Activated T-cell treated with anti-CD3 and anti-CD28 coated beads, Interleukin-2, amount 50 U/mL, for 48 hours (primary cell): Measurements from ENCODE around the gene CMC2.

Source experiments
- DNase-seq, 2 experiments: peaks; one replicate each; pipeline ENCODE4 v3.0.0-alpha.2; 2020

CMC2 gene

DNA sequence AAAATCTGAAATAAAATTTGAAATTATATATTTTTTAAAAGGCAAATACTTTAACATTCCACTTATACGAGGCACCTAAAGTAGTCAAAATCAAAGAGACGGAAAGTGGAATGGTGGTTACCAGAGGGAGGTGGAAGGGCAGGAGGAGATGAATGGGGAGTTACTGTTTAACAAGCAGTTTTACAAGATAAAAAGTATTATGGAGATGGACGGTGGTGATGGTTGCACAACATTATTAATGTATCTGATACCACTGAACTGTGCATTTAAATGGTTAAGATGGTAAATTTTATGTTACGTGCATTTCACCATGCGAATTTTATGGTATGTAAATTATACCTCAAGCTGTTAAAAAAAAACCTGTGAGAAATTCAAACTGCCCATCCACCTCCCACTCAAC, 5.4 kb downstream of the CMC2 start:
- DNase-seq = no peak

DNA sequence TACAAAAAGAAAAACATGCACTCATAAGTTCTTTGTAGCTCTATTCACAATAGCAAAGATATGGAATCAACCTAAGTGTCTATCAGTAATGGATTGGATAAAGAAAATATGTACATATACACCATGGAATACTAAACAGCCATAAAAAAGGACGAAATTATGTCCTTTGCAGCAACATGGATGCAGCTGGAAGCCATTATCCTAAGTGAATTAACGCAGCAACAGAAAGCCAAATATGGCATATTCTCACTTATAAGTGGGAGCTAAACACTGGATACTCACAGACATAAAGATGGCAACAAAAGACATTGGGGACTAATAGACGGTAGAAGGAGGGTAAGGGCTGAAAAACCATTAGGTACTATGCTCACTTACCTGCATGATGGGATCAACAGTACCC, 5.8 kb downstream of the CMC2 start:
- no peak for DNase-seq

DNA sequence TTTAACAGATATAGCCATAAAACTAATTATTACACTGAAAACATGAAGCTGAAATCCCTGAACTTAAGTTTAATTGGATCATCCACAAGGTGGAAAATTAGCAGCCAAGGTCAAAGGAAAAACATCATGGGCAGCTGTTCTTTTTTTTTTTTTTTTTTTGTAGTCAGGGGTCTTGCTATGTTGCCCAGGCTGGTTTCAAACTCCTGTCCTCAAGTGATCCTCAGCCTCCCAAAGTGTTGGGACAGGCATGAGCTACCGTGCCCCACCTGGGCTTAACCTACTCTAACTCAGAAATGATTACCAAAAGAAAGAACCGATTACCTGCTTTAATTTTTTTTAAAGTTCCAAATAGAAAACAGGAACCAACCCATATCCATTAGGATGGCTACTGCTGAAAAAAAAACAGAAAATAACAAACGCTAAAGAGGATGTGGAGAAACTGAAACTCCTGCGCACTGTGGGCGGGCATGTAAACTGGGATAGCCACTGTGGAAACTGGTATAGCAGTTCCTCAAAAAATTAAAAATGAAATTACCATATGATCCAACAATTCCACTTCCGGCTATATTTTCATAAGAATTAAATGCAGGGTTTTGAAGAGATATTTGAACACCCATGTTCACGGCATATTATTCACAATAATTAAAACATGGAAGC, 8.6 kb downstream of the CMC2 start:
- no peak for DNase-seq

DNA sequence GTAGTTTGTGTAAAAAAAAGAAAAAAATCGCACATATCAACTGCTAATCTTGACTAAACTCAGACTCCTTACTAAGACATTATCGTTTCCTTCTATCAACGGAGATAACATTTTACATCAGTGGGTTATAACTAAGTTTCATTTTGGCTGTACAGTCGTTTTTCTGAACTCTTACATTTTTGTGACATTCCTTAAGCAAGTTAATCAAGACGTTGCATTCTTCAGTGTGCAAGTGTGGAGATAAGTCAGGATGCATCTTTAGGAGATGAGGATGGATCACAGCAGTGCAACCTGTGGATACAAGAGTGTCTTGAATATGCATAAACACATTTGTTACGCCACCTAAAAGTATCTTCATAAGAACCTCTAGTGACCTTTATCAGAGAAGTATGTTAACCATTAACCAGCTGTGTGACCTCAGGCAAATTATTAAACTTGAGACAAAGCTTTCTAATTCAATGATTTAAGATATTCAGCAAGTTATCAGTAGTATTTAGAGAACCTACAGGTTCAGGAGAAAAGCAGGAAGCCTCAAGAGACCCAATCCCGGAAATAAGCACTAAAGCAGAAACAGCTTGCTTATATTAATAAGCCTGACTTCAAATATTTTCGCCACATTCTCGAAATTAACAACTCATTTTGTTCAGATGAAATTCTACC, 9.4 kb downstream of the CMC2 start:
- DNase-seq = no peak

DNA sequence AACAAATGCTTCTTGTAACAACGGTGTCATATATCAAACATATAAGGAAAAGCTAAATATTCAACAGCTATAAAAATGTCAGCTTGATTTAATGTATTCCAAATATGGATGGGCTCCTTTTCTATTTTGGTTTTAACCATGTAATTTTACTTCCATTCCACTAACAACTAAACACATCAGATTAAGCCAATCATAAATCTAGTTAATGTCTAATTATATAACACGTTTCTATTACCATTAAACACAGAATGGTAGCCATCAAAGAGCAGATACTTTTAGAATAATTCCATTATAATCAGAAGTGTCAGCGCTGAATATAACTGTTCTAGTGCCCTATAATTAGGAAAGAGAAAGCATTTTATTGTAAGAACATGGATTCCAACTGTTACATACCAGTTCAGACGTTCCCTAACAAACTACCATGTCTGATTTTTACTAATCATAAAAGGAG, 10.0 kb downstream of the CMC2 start:
- DNase-seq = no peak

DNA sequence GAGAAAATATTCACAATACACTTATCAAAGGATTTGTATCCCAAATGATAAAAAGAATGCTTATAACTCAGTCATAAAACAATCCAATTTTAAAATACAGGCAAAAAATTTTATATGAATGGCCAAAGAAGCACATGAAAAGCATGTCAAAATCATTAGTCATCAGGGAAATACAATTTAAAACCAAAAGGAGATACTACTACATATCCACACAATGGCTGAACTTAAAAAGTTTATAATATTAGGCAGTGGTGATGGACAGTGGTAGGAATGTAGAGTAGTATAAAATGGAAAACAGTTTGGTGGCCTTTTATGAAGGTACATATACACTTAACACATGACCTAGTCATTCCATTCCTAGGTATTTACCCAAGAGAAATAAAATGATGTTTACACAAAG, 12.2 kb downstream of the CMC2 start:
- DNase-seq = no peak

DNA sequence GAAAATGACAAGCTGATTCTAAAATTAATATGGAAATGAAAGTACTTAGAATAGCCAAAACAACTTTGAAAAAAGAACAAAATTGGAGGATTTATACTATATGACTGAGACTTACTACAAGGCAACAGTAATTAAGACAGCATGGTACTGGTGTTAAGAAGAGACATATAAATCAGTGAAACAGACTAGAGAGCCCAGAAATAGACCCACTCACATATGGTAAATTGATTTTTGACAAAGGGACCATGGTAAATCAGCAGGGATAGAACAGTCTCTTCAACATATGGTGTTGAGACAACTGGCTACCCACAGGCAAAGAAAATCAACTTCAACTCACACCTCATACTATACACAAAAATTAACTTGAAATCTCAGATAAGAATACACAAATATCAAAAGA, 12.9 kb downstream of the CMC2 start:
- DNase-seq = no peak

DNA sequence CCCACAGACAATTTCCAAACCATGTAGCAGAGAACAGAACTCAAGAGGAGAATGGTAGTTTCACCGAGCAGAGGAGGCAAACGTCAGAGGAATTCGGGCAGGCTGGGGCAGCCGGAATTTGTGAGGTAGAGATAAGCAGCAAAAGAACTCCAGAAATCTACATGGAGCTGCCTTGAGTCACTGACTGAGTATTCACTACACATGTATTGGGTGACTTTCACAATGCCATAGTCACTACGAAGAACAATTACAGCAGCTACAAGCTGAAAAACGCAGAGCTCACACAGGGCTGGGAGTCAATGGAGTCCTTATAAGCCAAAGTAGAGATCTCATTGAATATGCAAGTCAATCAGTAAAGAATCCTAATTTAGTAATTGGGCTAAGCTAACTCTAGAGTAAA, 13.4 kb downstream of the CMC2 start:
- no peak for DNase-seq

DNA sequence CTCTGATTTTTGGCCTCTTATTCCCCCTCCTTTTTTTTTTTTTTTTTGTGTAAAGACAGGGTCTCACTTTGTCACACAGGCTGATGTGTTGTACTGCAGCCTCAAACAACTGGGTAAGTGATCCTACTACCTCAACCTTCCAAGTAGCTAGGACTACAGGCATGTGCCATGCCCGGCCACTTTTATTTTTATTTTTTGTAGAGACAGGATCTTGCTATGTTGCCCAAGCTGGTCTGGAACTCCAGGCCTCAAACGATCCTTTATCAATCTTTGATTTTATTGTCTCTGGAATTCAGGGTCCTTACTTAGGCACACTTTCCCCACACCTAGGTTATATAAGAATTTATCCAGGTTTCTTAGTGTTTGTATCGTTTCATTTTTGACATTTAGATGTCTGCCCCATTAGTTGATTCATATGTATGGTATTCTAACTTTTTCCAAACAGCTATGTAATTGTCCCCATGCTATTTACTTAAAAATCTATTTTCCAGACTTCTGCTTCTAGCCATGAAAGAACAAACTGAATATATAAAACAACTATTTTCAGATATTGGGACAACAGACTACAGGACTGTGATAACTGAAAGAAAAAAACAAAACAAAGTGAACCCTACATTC, 13.9 kb downstream of the CMC2 start:
- DNase-seq = no peak

DNA sequence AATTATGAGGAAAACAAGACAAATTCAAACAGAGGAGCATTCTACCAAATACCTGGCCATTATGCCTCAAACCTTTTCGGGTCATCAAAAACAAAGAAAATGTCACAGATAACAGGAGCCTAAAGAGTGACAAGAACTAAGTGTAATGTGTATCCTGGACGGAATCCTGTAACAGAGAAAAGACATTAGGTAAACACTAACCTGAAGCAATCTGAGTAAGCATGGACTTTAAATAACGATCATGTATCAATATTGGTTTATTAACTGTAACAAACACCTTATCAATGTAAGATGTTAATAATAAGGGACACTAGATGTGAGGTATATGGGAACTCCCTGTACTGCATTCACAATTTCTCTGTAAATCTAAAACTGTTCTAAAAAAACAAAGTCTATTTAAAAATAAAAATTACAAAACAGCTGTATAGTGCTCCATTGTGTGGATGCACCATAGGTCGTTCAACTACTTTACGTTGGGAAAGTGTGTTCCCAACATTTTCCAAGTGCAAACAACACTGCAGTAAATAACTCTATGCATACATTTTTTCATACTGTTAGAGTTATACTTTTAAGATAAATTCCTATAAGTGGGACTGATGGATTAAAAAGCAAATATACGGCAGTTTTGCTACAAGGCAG, 14.8 kb downstream of the CMC2 start:
- DNase-seq = no peak

DNA sequence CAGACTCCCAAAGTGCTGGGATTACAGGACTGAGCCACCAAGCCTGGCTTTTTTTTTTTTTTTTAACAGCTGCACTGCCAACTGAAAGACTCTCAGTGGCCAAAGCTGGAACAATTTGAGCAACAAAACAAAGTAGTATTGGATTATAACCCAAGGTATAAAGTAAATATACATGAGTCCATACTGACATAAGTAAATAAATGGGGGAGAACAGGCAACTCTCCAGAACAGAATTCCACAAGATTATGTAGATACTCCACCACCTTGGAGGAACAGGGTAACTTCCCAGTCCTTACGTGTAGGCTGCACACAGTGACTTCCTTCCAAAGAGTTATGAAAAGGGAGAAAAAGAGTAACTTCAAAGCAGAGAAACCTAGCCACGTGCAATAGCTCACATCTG, 15.7 kb downstream of the CMC2 start:
- DNase-seq = no peak

DNA sequence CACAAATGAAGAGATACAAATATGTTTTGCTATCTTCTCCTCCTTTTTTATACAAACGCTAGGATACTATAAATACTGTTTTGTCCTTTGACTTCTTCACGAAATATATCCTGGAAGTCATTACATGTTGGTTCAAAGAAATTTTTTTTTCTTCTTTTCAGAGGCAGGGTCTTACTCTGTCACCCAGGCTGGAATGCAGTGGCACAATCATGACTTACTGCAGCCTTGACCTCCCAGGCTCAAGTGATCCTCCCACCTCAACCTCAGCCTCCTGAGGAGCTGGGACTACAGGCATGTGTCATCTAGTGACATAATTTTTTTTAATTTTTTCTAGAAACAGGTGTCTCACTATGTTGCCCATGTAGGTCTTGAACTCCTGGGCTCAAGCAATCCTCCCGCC, 16.1 kb downstream of the CMC2 start:
- no peak for DNase-seq

DNA sequence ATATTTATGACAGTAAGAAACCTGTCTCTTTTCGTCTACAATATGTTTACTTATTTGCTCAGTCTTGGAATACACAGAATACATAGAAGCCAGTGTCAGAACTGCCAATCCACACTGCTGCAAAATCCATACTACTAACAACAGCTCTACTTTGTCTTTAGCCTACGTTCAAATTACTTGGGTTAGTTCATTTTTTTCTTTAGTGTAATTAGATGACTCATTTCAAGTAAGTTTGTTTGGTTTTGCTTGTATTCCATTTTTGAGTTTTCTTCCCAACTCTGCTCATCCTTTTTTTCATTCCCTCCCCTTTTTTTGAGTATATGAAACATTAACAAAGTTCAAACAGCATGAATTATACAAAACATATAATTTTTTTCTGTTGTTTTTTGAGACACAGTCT, 16.9 kb downstream of the CMC2 start:
- DNase-seq = no peak

DNA sequence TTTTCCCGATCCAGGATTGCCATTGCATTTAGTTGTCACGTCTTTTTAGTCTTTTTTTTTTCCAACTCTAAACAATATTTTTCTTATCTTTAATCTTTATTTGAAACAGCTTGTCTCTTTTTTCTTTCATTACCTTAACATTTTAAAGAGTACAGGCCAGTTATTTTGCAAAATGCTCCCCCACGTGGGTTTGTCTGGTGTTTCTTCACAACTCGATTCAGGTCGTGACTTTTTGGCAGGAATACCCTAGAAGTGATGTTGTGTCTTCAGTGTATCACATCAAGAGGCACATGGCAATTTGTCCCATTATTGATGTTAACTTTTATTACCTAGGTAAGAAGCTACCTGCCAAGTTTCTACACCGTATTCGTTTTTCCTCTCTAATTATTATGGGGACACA, 17.9 kb downstream of the CMC2 start:
- no peak for DNase-seq

DNA sequence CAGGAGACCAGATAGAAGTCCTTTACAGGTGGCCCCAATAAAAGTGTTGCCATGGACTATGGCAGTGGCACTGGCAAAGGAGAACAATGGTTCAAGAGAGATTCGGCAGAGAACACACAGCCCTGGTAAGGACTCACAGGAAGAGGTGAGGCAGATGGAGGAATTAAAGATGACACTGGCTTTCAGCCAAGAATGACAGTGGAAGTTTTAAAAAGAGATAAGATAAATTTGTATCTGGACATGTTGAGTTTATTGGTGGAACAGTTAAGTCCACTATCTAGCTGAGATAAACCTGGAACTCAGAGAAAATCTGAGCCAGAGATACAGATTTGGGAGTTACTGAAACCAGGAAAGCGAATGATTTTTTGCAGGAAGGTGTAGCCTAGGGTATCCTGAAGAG, 20.1 kb downstream of the CMC2 start:
- DNase-seq = no peak

DNA sequence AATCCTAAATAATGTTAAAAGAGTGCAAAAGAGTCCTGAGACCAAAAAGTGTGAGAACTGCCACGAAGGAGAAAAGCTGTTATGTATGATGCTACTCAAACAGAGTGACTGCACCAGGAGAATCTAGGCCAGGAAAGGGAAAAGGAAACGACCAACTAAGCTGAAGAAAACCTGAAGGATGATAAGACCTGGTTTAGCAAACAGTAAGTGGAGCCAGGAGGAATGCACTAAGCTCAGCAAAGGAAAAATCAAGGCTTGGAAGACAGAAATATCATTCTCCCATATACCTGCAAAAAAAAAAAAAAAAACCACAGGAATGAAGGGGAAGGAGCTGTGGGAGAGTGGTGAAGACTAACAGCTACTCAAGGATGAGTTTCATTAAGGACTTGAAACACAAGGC, 21.1 kb downstream of the CMC2 start:
- DNase-seq = no peak

DNA sequence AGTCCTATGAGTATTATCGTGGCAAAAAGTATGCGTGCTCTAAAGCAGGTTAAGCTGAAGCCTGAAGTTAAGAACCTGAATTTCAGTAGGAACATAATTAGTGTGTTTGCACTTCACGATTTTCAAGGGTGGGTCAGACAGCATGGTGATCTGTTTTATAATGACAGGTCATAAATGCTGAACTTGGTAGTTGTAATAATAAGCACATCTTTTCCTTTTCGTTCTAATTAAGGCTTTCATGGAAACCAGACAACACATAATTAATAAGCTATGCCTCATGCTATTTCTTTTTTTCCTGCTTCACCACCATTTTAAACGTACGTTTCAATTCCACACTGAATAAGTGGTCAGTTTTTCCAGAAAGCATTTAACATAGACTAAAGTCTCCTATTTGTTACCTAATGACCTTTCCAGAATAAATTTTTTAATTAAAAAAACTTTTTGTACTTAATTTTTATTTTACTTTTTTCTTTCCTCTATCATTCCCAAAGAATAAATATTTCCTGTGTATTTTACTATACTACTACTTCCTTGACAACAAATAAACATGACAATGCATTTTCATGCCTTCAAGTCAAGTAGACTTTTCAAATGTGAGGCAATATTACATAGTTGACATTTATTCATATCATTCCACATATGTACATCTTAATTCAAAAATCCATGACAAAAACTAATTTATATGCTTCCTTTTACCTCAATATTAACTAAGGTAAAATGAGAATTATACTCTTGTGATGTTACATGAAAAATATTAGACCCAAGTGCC, 22.4 kb downstream of the CMC2 start:
- DNase-seq = no peak

DNA sequence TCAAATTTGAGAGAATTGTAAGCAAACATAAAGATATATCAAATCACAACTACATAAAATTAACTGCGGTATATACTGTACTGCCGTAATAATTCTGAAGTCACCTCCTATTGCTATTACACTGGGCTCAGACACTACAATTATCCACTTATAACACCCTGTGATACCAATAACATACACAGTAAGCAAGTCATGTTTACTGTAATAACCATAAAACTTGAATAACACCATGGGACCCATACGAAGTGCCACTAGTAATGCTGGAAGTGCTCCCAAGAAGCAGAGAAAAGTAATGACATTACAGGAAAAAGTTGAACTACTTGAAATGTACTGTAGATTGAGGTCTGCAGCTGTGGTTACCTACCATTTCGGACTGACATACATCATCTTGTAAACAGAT, 24.0 kb downstream of the CMC2 start:
- DNase-seq = no peak

DNA sequence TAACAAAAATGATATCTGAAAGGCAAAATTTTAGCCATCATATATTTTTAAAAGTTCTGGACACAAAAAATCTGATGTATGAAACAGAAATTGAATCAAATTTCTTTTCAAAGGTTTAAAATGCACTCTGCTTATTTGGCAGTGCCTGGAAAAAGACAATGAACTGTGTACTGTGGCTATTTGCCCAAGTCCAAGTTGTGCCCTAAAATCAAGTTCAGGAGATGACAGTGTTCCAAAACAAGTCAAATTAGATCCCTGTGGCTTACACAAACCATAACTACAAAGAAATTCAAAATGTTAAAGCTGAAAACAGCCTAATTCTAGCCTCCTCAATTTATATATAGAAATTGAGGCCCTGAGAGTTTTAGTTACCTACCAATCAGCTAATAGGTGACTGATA, 25.6 kb downstream of the CMC2 start:
- DNase-seq = no peak

DNA sequence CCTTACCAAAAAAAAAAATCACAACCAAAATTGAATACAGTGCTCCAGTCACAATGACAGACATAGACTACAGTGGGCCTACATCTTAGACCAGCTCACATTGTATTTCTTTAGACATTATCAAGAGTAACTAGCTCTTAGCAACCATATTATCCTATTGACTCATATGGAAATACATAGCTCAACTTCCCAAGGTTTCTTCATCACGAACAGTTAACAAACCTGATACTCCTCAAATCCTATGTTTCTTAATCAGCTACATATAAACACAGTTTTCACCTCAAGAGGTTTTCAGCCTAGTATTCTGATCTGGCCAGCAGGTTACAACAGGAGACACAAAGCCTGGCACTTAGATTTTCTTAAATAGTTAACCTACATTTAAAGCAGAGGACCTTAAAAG, 29.7 kb downstream of the CMC2 start:
- no peak for DNase-seq

DNA sequence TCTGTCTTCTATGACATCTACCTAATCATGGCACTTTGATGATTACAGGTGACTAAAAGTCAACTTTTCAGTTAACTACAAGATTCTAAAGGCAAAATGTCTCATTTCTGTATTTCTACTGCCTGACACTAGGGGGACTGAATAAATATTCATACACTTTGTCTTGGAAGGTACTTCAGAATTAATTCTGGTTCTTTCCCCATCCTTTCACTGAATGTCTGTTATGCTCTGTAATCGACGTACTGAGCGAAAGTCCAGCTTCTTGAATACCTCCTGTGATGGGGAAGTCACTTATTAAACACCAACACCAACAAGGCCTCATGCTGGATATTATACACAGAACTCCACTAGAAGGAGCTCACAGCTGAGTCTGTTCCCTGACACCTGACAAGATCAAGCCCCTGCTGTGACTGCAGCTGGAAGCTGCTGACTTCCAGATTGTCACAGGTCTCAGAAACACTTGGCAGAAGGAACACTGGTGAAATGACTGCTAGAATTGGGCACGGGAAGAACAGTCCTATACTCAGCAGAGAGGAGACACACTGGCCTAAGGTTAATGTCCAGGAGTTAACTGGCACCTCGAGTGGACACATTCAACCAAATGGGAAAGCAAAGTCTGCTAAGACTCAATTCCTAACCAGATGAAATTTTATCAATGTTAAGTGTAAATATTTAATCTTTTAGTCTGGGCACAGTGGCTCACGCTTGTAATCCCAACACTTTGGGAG, 31.9 kb downstream of the CMC2 start:
- no peak for DNase-seq

DNA sequence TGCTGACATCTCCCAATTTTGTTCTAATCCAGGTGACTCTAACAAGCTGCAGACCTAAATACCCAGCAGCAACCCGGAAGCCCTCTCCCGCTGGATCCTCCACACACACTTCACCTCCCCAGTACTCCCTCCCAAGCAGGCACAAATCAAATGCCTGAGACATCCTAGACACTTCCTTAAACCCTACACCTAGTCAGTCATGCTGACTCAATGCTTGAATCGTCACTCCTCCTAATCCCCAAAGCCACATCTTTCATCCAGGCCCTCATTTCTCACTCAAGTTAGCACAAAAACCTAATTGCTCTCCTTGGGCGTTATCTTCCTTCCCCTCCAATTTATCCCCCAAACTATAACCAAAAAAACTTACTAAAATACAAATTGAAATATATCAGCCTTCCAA, 32.7 kb downstream of the CMC2 start:
- DNase-seq = no peak

DNA sequence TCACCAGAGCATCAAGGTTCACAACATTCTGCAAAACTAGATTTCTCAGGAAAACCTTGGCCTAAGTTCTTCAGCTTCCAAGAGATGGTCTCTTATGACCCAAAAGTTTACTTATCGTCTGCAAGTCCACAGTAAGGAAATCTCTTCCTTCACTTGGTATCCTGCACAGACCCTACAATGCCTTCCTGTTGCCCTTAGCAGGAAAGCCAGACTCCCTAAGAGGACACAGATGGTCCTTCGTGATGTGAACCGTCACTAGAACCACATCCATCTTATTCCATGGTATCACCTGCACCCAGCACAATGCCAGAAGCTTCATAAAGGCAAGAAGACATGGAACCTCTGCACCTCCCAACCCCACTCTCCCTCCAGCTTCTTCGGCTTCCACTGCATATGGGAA, 34.1 kb downstream of the CMC2 start:
- DNase-seq = no peak
